UCSD-AML1 (cell line): ENCODE measurements around the gene CERS3.

ENCODE experiments used
- DNase-seq: peaks from one replicate; lab custom pipeline; 2025; ENCODE audit not compliant: unreplicated experiment; lab: John Stamatoyannopoulos, UW

Gene CERS3

DNA sequence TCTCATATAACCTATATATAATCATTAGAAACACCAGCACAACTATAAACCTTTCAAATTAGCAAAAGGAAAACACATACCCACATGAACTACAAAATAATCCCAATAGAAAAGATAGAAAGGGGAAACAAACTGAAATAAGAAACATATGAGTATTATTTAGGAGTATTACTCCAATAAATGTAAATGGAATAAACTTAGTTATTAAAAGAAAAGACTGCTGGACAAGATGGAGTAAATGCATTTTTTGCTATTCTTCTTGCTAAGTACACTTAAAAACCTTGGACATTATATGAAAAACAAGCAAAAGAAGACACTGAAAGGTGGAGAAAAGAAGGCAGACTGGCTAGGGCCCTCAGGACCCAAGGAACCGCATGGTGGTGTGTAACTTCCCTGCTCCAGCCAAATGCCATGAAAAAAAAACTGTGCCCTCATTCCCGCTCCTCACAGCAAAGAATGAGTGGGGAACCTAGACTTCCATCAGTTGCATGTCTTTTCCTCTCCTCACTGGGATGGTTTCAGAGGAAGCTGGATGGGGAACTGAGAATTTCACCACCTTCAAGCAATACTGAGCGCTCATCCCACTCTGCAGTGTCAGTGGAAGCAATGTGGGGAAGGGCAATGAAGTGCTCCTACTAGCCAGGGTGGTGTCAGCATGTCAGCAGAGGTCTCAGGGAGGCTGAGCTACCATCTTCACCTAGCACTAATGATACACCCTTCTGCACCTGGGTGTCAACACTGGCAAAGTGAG, 143.3 kb downstream of the CERS3 start:
- DNase-seq, result no peak

- DNase-seq, result no peak
Observed at GRCh38 chr15:100384108-100384410, 144.7 kb downstream of the CERS3 start.

- DNase-seq, result peak; percentile 19
Observed at GRCh38 chr15:100383302-100384107, 145.2 kb downstream of the CERS3 start.

DNA sequence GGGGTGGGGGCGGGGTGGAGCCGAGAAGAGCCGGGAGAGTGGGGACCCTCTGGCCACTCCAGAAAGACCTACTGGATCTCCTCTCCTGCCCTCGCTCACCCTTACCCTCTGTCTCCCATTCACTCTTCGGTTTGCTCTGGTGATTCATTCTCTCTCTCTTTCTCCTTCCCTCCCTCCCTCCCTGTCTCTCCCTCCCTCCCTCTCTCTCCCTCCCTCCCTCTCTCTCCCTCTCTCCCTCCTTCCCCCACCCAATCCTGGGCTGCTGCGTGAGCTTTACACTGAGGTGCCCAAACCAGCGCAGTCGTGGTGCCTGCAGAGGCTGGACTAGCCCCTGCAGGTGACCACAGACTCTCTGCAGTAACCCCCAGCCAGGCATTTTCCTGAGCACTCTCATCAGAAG, 154.8 kb downstream of the CERS3 start:
- no peak for DNase-seq

GRCh38 chr15:100373120-100373896, 155.4 kb downstream of the CERS3 start:
- no peak for DNase-seq

- no peak for DNase-seq
Observed at GRCh38 chr15:100372739-100373119, 156.0 kb downstream of the CERS3 start.

DNA sequence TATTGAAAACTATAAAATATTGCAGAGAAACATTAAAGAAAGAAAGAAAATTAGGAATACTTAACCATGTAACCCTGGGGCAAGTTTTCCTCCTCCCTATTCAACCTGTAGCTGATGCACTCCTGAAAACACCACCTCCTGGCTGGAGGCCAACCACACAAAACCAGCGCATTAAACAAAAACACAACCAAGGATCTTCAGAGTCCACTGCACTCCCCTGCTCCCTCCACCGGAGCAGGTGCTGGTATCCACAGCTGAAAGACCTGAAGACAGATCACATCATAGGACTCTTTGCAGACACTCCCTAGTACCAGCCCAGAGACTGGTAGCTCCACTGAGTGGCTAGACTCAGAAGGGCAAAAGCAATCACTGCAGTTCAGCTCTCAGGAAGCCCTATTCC, 173.4 kb downstream of the CERS3 start:
- no peak for DNase-seq

DNA sequence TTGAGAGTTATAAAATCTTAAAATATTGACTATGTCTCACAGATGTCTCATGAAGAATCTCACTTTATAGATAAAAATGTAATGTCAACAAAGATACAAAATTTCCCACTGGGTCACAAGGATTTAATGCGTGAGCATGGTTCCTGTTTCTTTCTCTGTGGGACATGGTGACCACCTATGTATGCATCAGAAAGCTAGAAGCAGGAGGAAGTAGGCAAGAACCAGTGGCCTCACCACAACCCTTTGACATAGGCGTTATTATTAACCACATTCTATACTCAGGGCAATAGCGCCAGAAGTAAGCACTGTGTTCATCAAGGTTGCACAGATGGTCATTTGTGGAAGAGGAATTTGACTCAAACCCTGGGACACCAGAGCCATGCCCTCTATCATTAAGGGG, 175.3 kb downstream of the CERS3 start:
- no peak for DNase-seq

- no peak for DNase-seq
Observed at GRCh38 chr15:100350434-100351226, 178.1 kb downstream of the CERS3 start.
